IPS DF 19.7 (cell line): ENCODE data around the gene HPSE2.
"Not testable (repeated sequence)": the region's sequence is repeated elsewhere in the genome, so short reads cannot be mapped to it uniquely, and the experiment has no call there.

ENCODE experiments used
- DNase-seq: peaks from one replicate; pipeline ENCODE4 v3.0.0-alpha.2; 2013; ENCODE audit warnings: low read depth, low spot score

Gene HPSE2

DNA sequence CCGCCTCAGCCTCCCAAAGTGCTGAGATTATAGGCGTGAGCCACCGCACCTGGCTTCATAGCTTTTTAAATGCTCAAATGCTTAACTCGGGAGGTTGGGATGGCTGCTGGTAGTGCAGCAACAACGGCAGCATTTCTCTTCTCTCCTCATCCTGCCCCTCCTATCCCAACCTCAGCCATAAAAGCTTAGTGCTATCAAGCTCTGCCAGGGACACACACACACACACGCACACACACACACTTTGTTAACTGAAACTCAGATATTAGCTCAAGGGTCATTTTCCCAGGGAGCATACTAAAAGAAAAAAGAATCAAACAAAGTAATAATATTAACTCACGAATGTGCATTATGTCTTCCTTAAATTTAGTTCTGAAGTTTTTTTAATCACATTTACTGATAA is 725.9 kb downstream of the HPSE2 start:
- DNase-seq = no peak

DNA sequence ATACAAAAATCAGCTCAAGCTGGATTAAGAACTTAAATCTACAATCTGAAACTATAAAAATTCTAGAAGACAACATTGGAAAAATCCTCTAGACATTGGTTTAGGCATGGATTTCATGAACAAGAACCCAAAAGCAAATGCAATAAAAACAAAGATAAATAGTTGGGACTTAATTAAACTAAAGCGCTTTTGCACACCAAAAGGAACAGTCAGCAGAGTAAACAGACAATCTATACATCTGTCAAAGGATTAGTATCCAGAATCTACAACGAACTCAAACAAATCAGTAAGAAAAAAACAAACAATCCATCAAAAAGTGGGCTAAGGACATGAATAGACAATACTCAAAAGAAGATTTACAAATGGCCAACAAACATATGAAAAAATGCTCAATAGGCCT is 733.1 kb downstream of the HPSE2 start:
- DNase-seq = not testable (repeated sequence)

DNA sequence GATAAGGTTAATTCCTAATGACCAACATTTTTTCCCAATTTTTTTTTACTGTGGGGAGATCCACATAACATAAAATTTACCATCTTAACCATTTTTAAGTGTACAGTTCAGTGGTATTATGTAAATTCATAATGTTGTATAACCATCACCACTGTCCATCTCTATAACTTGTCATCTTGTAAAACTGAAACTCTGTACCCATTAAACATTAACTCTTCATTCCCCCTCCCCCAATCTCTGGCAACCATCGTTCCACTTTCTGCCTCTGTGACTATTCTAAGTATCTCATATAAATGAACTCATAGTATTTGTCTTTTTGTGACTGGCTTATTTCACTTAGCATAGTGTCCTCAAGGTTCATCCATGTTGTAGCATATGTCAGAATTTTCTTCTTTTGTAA is 742.9 kb downstream of the HPSE2 start:
- no peak for DNase-seq

GRCh38 chr10:98489561-98490481 is 745.8 kb downstream of the HPSE2 start:
- DNase-seq = no peak

DNA sequence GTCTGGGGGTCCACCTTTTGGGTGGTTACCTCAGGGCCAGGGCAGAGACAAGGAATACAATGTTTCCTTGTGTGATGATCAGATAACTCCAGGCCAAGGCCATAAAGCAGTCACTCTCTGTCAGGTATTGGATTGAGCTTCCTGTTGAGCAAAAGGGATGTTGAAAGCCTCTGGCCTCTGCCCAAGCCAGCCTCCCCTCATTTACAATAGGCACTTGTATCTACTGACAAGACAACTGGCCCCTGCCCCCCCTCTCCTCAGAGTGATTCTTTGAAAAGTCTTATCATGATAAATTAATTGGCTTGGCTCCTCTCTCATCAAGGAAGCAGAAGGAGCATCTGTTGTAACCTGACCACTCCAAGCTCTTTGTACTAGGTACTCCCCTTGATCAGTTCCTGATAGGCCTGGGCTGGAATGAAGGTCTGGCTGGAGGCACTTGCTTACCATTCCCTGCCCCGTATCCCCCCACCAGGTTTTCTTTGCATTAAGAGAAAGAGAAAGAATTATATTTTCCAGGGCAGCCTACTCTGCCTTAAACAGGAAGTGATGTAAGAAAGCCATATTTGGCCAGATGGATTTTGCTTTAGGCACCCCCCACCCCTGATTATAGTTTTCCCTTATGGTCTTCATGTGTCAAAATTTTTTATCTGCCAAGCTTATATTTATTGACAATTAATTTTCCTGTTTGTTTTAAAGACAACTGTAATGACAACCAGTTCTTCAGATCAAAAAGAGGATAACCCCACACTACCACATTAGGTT is 746.8 kb downstream of the HPSE2 start:
- no peak for DNase-seq

DNA sequence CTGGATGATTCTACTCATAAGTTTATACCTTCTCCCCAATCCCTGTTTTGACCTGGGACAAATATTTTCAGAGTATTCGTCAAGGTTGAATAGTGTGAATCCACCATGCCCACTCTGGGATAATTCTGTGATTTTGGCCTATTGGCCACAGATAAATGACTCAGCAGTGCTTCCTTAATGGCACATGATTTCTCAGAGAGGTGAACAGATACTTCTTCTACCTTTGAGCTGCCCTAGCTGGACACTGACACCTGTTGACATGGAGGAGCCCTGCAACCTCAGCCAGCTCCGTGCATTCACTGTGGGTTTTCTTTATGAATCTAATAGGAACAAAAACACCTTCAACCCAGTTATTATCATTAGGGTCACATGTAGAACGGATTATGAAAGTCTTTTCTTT is 748.0 kb downstream of the HPSE2 start:
- no peak for DNase-seq

DNA sequence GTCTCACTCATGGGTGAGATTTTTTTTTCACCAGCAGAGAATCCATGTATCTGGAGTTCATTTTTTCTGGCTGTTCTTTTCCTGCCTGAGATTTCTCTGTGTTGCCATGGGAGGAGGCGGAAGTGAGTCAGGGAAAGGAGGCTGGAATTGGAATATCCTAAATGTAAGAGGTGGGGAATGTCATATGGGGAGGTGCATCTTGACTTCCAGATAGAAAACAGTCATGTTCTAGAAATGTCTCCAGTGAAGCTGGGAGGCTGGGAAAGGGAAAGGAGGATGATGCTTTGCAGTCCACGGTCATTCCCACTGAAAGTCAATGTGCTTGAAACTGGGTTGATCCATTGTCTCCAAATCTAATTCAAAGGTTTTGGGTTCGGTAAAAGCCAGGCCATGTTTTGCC is 749.2 kb downstream of the HPSE2 start:
- no peak for DNase-seq

- DNase-seq = no peak
Measured at GRCh38 chr10:98485959-98486358, 749.7 kb downstream of the HPSE2 start.

DNA sequence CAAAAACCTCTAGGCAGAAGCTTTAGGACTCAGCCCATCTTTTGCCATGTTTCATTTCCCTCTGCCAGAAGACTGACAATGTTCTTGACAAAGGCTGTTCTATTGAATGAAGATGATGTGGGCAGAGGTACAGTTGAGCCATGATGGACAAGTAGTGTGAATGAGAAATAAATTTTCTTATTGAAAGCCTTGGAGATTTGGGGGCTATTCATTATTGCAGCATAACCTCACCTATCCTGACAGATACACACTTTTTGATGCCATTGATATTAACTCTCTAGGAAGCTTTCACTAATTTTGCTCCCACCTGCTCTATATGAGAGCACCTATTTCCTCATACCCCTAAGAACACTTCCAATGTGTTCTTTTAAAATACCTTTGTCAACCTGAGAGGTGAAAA is 752.0 kb downstream of the HPSE2 start:
- no peak for DNase-seq

DNA sequence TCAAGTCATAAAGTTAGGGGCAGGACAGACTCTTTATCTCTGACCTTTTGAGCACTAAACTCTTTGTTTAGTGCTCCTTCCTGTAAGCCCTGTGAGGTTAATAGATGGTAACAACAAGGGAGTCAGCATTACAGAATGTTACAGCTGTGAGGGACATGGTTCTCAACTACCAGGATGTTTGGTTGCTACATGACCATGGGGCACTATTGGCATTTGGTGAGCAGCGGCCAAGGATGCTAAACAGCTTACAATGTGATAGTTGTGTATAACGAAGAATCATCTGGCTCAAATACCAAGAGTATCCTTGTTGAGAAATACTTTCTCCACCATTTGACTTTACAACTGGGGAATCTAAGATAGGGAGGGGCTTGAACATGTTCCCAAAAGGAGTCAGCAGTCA is 753.6 kb downstream of the HPSE2 start:
- no peak for DNase-seq

- DNase-seq = no peak
Measured at GRCh38 chr10:98481404-98481945, 754.2 kb downstream of the HPSE2 start.

DNA sequence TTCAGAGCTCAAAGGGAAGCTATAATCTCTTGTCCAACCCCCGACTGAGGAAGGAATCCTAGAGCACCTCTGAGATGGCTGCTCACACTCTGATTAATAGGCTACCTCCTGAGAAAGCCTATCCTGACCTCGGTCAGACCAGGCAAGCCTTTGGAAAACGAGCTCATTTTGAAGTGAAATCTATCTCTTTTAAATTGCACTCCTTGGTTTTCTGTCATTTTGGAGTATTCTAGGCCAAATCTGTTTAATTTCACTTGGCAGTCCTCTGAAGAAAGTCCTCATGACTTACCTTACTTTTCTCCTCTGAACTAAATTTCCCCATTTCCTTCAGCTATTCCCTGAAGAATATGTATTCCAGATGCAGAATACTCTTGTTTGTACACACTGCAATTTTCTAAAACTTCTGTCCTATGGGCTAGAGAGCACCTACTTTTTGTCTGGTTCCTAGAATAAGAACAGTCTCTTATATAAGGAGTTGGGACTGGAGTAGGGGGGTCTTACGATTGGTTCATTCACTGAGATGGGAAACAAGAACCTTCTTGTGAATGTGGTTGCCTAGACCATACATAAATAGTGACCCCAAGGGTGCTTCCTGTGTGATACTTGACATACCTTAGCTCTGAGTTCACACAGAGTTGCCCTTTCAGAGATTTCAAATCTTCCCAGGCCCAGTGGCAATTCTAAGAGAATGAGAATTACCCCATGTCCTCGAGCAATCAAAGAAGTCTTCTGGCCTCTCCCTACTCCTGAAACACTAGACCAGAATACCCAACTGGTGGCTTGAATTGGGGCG is 757.0 kb downstream of the HPSE2 start:
- DNase-seq = no peak

DNA sequence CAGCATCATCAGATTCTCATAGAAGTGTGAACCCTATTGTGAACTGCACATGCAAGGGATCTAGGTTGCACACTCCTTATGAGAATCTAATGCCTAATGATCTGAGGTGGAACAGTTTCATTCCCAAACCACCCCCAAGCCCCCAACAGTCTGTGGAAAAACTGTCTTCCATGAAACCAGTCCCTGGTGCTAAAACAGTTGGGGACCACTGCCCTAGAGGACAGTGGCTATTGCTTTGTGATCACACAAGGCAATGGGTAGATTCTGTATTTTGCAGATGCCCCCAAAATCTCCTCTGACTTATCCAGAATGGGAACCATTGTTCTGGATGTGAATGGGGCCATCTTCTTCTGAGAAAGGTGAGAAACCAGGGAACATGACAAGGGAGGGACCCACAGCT is 757.8 kb downstream of the HPSE2 start:
- no peak for DNase-seq

DNA sequence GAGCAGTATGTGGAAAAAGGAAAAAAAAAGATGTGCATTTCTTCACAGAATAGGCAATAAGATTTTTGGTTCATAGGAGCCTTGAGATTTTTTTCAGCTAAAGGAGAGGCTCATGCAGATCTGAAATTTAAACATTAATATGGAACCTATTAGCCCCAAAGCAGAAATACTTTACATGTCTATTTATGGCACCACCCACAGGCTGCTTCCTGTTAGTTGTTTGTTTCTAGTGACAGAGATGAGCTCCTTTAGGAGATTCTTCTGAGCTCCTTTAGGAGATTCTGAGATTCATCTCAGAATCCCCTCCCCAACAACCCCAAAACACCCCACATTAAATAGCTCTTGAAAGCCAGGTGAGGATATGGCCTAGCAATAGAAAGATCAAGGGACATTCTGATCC is 761.0 kb downstream of the HPSE2 start:
- no peak for DNase-seq

- no peak for DNase-seq
Measured at GRCh38 chr10:98472196-98472595, 763.5 kb downstream of the HPSE2 start.

GRCh38 chr10:98470850-98471249 is 764.8 kb downstream of the HPSE2 start:
- no peak for DNase-seq

DNA sequence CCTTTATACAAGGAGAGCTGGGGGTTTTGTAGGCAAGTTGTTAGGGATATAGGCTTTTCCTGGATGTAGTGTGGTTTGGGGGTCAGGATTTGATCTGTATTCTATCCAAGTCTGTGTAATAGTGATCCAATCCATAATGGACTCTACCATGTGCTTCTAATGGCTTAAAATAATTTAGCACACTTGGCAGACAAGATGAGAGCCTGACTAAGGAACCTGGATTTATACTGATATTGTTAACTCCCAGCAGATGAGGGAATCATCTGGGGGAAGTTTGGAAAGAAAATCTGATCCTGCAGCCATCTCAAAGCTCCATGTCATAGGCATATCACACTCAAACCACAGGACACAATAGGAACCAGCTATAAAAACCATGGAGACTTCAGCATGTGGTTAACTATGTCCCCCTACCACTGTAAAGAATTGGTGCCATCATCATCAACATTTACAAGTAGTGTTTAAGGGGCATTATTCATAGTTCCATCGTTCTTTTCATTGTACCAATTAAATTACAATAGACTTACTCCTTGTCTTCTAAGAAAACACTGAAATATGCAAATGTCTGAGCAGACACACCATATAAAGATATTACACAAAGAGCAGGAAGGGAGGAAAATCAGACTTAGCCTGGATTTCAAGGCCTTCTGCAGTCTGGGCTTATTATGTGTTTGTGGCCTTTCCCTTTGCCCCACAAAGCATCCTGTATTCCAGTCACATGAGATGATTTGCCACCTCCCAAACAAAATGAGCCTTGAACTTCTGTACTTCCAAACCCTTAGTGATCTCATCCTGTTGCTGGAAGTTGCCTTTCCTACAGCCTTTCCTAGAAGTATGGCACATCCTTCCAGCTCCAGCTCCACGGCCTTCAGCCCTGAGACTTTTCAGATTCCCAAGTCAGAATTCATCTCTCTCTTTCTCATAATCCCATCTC is 766.4 kb downstream of the HPSE2 start:
- DNase-seq = no peak

DNA sequence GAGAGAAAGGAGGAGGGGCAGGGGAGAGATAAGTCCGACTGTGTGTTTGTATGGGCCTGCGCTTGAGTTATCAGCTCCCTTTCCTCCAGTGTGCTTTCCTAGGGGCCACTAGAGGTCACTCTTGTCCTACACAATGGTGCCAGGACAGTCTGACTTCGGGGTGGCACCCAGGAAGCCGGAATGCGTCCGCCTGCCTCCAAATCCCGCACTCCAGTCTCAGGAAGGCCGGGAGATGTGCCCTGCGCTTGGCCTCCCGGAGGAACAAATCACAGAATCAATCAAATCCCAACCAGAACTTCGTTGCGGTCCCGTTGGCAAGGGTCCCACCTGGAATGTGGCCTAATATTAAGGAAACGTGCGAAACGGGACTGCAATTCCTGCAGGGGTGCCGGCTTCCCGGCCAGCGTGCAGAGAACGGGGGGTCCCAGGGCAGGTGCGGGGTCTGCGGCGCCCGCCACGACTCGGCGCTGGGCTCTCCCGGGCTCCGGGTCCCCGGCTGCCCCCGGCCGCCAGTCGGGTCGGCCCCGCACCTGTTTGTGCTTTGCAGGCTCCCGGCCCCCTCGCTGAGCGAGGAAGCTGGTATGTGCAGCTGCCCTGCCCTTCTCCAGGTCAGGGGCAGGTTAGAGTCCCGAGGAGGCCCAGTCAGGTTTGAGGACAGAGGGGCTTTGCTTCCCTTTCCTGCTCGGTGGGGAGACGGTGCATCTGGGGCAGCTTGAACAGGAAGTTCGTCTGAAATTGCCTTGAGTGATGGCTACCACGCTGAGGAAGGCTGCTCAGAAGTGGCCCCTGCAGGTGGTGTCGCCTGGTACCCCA is 767.9 kb downstream of the HPSE2 start:
- DNase-seq = peak; percentile 71

GRCh38 chr10:98466861-98467505 is 768.7 kb downstream of the HPSE2 start:
- DNase-seq = no peak
